ENCODE results near the gene MAP2K5. TPM values are rescaled to one million over a fixed set of nuclear protein-coding genes. Genes with fewer than 3 reads are reported as not detected.

MAP2K5 gene
- total RNA-seq, 3 donors from 2014 or later = 26.4 to 36.4 (median 30.3) TPM

GRCh38 chr15:67510597-67511190, 31.8 kb upstream of the MAP2K5 start:
- no peak for TF ChIP-seq CTCF (IDR thresholded peaks at IDR 0.05)
- Histone ChIP-seq H3K36me3 (ENCODE audit: low read depth) (no peaks in the 10 kb centered on the region), H3K9me3 (no peaks in the 10 kb centered on the region), H3K4me1 (ENCODE audit: low read depth) (no peaks in the 10 kb centered on the region), H3K4me3 (no peak overlapping the region)
- DNase-seq (no peak), ATAC-seq (no peak)
- intact Hi-C loops (cut with DNase I, micrococcal nuclease) = no loop called here

GRCh38 chr15:67511606-67512005, 30.9 kb upstream of the MAP2K5 start:
- H3K9me3 ChIP-seq = no peaks in the 10 kb centered on the region
- TF ChIP-seq CTCF (IDR thresholded peaks at IDR 0.05) = no peak
- intact Hi-C loops (cut with DNase I, micrococcal nuclease) = no loop called here
- DNase-seq = no peak
- no peak for ATAC-seq
- H3K4me1 ChIP-seq (ENCODE audit: low read depth) = no peaks in the 10 kb centered on the region
- no peak overlapping the region for H3K4me3 ChIP-seq
- H3K36me3 ChIP-seq (ENCODE audit: low read depth) = no peaks in the 10 kb centered on the region

GRCh38 chr15:67512140-67512539, 30.4 kb upstream of the MAP2K5 start:
- no peaks in the 10 kb centered on the region for H3K9me3 ChIP-seq
- intact Hi-C loops (cut with DNase I, micrococcal nuclease) = no loop called here
- H3K4me1 ChIP-seq (ENCODE audit: low read depth) = no peaks in the 10 kb centered on the region
- H3K36me3 ChIP-seq (ENCODE audit: low read depth) = no peaks in the 10 kb centered on the region
- no peak overlapping the region for H3K4me3 ChIP-seq
- DNase-seq (no peak), ATAC-seq (no peak)
- no peak for TF ChIP-seq CTCF (IDR thresholded peaks at IDR 0.05)

GRCh38 chr15:67512933-67513714, 29.4 kb upstream of the MAP2K5 start:
- ATAC-seq (no peak), DNase-seq (no peak)
- TF ChIP-seq CTCF (IDR thresholded peaks at IDR 0.05) = no peak
- intact Hi-C loops (cut with DNase I, micrococcal nuclease) = no loop called here
- no peaks in the 10 kb centered on the region for H3K36me3 ChIP-seq (ENCODE audit: low read depth)
- H3K4me3 ChIP-seq = no peak overlapping the region
- H3K4me1 ChIP-seq (ENCODE audit: low read depth) = no peaks in the 10 kb centered on the region
- no peaks in the 10 kb centered on the region for H3K9me3 ChIP-seq

GRCh38 chr15:67515090-67515489, 27.4 kb upstream of the MAP2K5 start:
- no peak for DNase-seq
- no peak for TF ChIP-seq CTCF (IDR thresholded peaks at IDR 0.05)
- Histone ChIP-seq H3K36me3 (ENCODE audit: low read depth) (no peaks in the 10 kb centered on the region), H3K9me3 (no peaks in the 10 kb centered on the region), H3K4me3 (no peak overlapping the region), H3K4me1 (ENCODE audit: low read depth) (no peaks in the 10 kb centered on the region)
- intact Hi-C loops (cut with DNase I, micrococcal nuclease) = no loop called here
- ATAC-seq = no peak
